ENCODE data around the gene PRTN3. TPM values are rescaled to one million over a fixed set of nuclear protein-coding genes. Genes with fewer than 3 reads are reported as not detected.

Gene PRTN3
- total RNA-seq, 1 donor from 2014 or later: not detected

- no peak overlapping the region for H3K4me3 ChIP-seq (ENCODE audit: low read depth, low read length)
- no peak for DNase-seq (ENCODE audit: low read depth)
- TF ChIP-seq CTCF (conservative IDR thresholded peaks at IDR 0.05; ENCODE audit: low read depth, low read length): no peak
These were observed 30.9 kb downstream of the PRTN3 start for GRCh38 chr19:871446-872265.

GRCh38 chr19:872266-872951 lies 31.6 kb downstream of the PRTN3 start:
- no peak for DNase-seq (ENCODE audit: low read depth)
- TF ChIP-seq CTCF (conservative IDR thresholded peaks at IDR 0.05; ENCODE audit: low read depth, low read length): no peak
- H3K4me3 ChIP-seq (ENCODE audit: low read depth, low read length): no peak overlapping the region

- no peak overlapping the region for H3K4me3 ChIP-seq (ENCODE audit: low read depth, low read length)
- DNase-seq (ENCODE audit: low read depth): no peak
- TF ChIP-seq CTCF (conservative IDR thresholded peaks at IDR 0.05; ENCODE audit: low read depth, low read length): no peak
These were observed 32.3 kb downstream of the PRTN3 start for GRCh38 chr19:873084-873483.

- no peak overlapping the region for H3K4me3 ChIP-seq (ENCODE audit: low read depth, low read length)
- TF ChIP-seq CTCF (conservative IDR thresholded peaks at IDR 0.05; ENCODE audit: low read depth, low read length): no peak
- no peak for DNase-seq (ENCODE audit: low read depth)
These were observed 32.8 kb downstream of the PRTN3 start for GRCh38 chr19:873561-874041.

- DNase-seq (ENCODE audit: low read depth): no peak
- no peak overlapping the region for H3K4me3 ChIP-seq (ENCODE audit: low read depth, low read length)
- no peak for TF ChIP-seq CTCF (conservative IDR thresholded peaks at IDR 0.05; ENCODE audit: low read depth, low read length)
These were observed 34.6 kb downstream of the PRTN3 start for GRCh38 chr19:875265-875879.

GRCh38 chr19:876089-876488 lies 35.3 kb downstream of the PRTN3 start:
- TF ChIP-seq CTCF (conservative IDR thresholded peaks at IDR 0.05; ENCODE audit: low read depth, low read length): no peak
- DNase-seq (ENCODE audit: low read depth): no peak
- no peak overlapping the region for H3K4me3 ChIP-seq (ENCODE audit: low read depth, low read length)
